WTC11 (cell line): Measurements from ENCODE around the gene TMEM62.

Experiments
- ATF3 ChIP-seq: sonication (generic); formaldehyde crosslinking; conservative IDR thresholded peaks from 2 replicates; pipeline ENCODE4 v1.8.1; 2022; ENCODE audit warnings: mild to moderate bottlenecking, missing genetic modification reagents
- CTCF ChIP-seq: fragments of 200-600 bp; IDR thresholded peaks from 2 replicates; pipeline ENCODE4 v1.8.0; 2022; ENCODE audit warnings: antibody characterized with exemption
- E2F5 ChIP-seq: sonication (generic); formaldehyde crosslinking; IDR thresholded peaks from 2 replicates; pipeline ENCODE4 v1.8.1; 2022; ENCODE audit warnings: mild to moderate bottlenecking, moderate library complexity, missing genetic modification reagents
- MAX ChIP-seq: sonication (generic); formaldehyde crosslinking; IDR thresholded peaks from 2 replicates; pipeline ENCODE4 v1.8.0; 2022; ENCODE audit warnings: mild to moderate bottlenecking, missing genetic modification reagents
- MLX ChIP-seq: sonication (generic); formaldehyde crosslinking; IDR thresholded peaks from 2 replicates; pipeline ENCODE4 v1.8.1; 2023; ENCODE audit warnings: mild to moderate bottlenecking, missing genetic modification reagents, moderate library complexity
- SP1 ChIP-seq: sonication (generic); formaldehyde crosslinking; conservative IDR thresholded peaks from 2 replicates; pipeline ENCODE4 v1.8.1; 2022; ENCODE audit warnings: missing genetic modification reagents

- TF ChIP-seq SP1 (no peak), ATF3 (no peak), E2F5 (CRISPR knock-in tag) (no peak), CTCF (no peak), MAX (CRISPR knock-in tag) (no peak), MLX (CRISPR knock-in tag) (no peak)
Observed at GRCh38 chr15:43226436-43227305, 93.3 kb downstream of the TMEM62 start.
